Measurements from ENCODE around the gene ANKRD55. TPM values are rescaled to one million over a fixed set of nuclear protein-coding genes. Genes with fewer than 3 reads are reported as not detected.
A peak's percentile ranks its signal among the peaks of the same experiment; 100 is the strongest.

Gene ANKRD55
- total and polyA plus RNA-seq, 9 of the 15 experiments (the other 6 are each of a cell fraction or from before 2014, with no cell fraction given) = 3.4 to 10.6 (median 6.5) TPM

DNA sequence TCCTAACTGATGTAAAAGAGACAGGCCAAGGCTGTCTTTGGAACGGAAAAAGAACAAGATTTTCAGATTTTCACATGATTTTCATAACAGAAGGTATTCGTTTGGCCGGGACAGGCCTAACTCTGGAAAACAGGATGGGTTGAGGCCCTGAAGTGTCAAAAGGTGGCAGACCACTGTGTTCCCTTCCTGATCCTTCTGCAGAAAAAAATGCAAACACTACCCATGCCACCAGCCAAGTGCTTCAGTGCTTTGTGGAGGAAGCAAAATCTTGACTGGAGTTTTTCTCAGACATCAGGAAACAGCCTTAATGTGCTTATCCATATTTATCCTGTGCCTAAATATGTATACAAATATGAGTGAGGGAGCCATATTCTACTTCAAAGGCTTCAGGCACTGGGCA, 124.9 kb downstream of the ANKRD55 start:
- H4K20me1 ChIP-seq (replicated peaks; ENCODE audit: control insufficient read depth, insufficient read depth, low read length) = no peaks in the 10 kb centered on the region
- FAIRE-seq = no peak
- CTCF ChIA-PET (ENCODE audit: low intra/inter-chr PET ratio) = no interaction called here
- TF ChIP-seq ZNF644 (tag; IDR thresholded peaks at IDR 0.05; ENCODE audit: low read depth) = no peak
- TF ChIP-seq ZSCAN29 (IDR thresholded peaks at IDR 0.05) = no peak
- TF ChIP-seq MIER1 (IDR thresholded peaks at IDR 0.05; ENCODE audit: low read depth) = no peak
- TF ChIP-seq BRD4 (IDR thresholded peaks at IDR 0.05) = no peak
- intact Hi-C loops (cut with micrococcal nuclease) = no loop called here
- no peaks in the 10 kb centered on the region for H3K9me1 ChIP-seq (ENCODE audit: control insufficient read depth, insufficient read depth, low read length)
- no peak overlapping the region for H3K4me2 ChIP-seq (ENCODE audit: insufficient read depth, low read length)
- no peak for ATAC-seq
- H3K27me3 ChIP-seq (ENCODE audit: control insufficient read depth in 2 of 2, insufficient read depth in 2 of 2, low read length in 2 of 2) = no peaks in the 10 kb centered on the region
- no peak overlapping the region for H3K4me3 ChIP-seq
- no peaks in the 10 kb centered on the region for H3K9me3 ChIP-seq (replicated peaks; ENCODE audit: control insufficient read depth, insufficient read depth, low read depth, low read length)
- in situ Hi-C loops (cut with MboI) = no loop called here
- BruUV-seq (replicated peaks) = no TSS peak
- no peaks in the 10 kb centered on the region for H3K36me3 ChIP-seq (ENCODE audit: control insufficient read depth, insufficient read depth, low read length)
- H2AFZ ChIP-seq (ENCODE audit: low read depth, low read length) = peak overlapping the region; percentile 23
- H3K9ac ChIP-seq (ENCODE audit: insufficient read depth in 1 of 2, low read depth in 2 of 2, low read length in 2 of 2) = no peak overlapping the region
- no peaks in the 10 kb centered on the region for H3K79me2 ChIP-seq (ENCODE audit: control insufficient read depth, insufficient read depth, low read length)
- WGBS (ENCODE audit: insufficient coverage, low coverage, missing lambda C conversion rate) = 70% methylated on average over 3 of the region's 3 CpGs
- H3K4me1 ChIP-seq (replicated peaks in 1 of 2; ENCODE audit: control insufficient read depth in 2 of 2, insufficient read depth in 2 of 2, low read length in 2 of 2) = no peaks in the 10 kb centered on the region; a peak in 2 of 5 replicates
- H3K27ac ChIP-seq (ENCODE audit: extremely low read depth, low read depth, low read length) = no peak overlapping the region
- DNase-seq (ENCODE audit: extremely low read depth in 1 of 4, low spot score in 3 of 4) = no peak
- POLR2A ChIA-PET = interaction anchor here (0.6 to 1.1 kb wide), 2 partner anchors 28 to 67 kb away, joined by 3 read pairs; no protein-coding TSS in a partner anchor

DNA sequence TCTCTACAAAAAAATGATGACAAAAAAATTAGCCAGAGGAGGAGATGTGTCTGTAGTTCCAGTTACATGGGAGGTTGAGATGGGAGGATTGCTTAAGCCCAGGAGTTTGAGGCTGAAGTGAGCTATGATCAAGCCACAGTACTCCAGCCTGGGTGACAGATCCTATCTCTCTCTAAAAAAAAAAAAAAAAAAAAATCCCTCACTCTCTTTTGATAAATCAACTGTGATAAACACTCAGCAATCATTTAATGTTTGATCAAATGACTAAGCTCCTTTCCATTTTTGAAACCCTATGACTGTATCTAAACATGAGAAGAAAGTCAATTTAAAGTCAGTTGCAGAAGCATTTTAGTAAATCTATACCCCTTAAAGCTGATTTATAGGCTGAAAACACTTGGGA, 126.3 kb downstream of the ANKRD55 start:
- ChIA-PET POLR2A (interaction anchor here (0.6 kb wide), 1 partner anchor 242 kb away, joined by 3 read pairs; no protein-coding TSS in a partner anchor), CTCF (ENCODE audit: low intra/inter-chr PET ratio) (no interaction called here)
- BruUV-seq (replicated peaks) = no TSS peak
- intact Hi-C loops (cut with micrococcal nuclease) (no loop called here), in situ Hi-C loops (cut with MboI) (no loop called here)
- Histone ChIP-seq H3K9me3 (replicated peaks; ENCODE audit: control insufficient read depth, insufficient read depth, low read depth, low read length) (no peaks in the 10 kb centered on the region), H4K20me1 (replicated peaks; ENCODE audit: control insufficient read depth, insufficient read depth, low read length) (no peaks in the 10 kb centered on the region), H3K27me3 (ENCODE audit: control insufficient read depth in 2 of 2, insufficient read depth in 2 of 2, low read length in 2 of 2) (no peaks in the 10 kb centered on the region), H3K4me2 (ENCODE audit: insufficient read depth, low read length) (no peak overlapping the region), H3K4me1 (replicated peaks in 1 of 2; ENCODE audit: control insufficient read depth in 2 of 2, insufficient read depth in 2 of 2, low read length in 2 of 2) (no peaks in the 10 kb centered on the region; a peak in 2 of 5 replicates), H3K27ac (ENCODE audit: extremely low read depth, low read depth, low read length) (no peak overlapping the region), H3K79me2 (ENCODE audit: control insufficient read depth, insufficient read depth, low read length) (no peaks in the 10 kb centered on the region), H3K9me1 (ENCODE audit: control insufficient read depth, insufficient read depth, low read length) (no peaks in the 10 kb centered on the region), H3K4me3 (no peak overlapping the region), H2AFZ (ENCODE audit: low read depth, low read length) (no peak overlapping the region), H3K36me3 (ENCODE audit: control insufficient read depth, insufficient read depth, low read length) (no peaks in the 10 kb centered on the region), H3K9ac (ENCODE audit: insufficient read depth in 1 of 2, low read depth in 2 of 2, low read length in 2 of 2) (no peak overlapping the region)
- ATAC-seq = no peak
- FAIRE-seq = no peak
- DNase-seq (ENCODE audit: extremely low read depth in 1 of 4, low spot score in 3 of 4) = no peak
- TF ChIP-seq SMARCC2 (IDR thresholded peaks at IDR 0.05; ENCODE audit: low read depth) (no peak), NUFIP1 (IDR thresholded peaks at IDR 0.05; ENCODE audit: partially characterized antibody) (no peak), SIN3B (IDR thresholded peaks at IDR 0.05; ENCODE audit: low read depth) (no peak), ZC3H4 (CRISPR knock-in tag; IDR thresholded peaks at IDR 0.05; ENCODE audit: borderline replicate concordance) (no peak), CBFA2T2 (conservative IDR thresholded peaks at IDR 0.05) (no peak), ZNF551 (CRISPR knock-in tag; IDR thresholded peaks at IDR 0.05) (no peak), XRCC4 (IDR thresholded peaks at IDR 0.05; ENCODE audit: extremely low read depth, insufficient read depth, insufficient read length) (no peak)
- TF ChIP-seq, protein P1, sequence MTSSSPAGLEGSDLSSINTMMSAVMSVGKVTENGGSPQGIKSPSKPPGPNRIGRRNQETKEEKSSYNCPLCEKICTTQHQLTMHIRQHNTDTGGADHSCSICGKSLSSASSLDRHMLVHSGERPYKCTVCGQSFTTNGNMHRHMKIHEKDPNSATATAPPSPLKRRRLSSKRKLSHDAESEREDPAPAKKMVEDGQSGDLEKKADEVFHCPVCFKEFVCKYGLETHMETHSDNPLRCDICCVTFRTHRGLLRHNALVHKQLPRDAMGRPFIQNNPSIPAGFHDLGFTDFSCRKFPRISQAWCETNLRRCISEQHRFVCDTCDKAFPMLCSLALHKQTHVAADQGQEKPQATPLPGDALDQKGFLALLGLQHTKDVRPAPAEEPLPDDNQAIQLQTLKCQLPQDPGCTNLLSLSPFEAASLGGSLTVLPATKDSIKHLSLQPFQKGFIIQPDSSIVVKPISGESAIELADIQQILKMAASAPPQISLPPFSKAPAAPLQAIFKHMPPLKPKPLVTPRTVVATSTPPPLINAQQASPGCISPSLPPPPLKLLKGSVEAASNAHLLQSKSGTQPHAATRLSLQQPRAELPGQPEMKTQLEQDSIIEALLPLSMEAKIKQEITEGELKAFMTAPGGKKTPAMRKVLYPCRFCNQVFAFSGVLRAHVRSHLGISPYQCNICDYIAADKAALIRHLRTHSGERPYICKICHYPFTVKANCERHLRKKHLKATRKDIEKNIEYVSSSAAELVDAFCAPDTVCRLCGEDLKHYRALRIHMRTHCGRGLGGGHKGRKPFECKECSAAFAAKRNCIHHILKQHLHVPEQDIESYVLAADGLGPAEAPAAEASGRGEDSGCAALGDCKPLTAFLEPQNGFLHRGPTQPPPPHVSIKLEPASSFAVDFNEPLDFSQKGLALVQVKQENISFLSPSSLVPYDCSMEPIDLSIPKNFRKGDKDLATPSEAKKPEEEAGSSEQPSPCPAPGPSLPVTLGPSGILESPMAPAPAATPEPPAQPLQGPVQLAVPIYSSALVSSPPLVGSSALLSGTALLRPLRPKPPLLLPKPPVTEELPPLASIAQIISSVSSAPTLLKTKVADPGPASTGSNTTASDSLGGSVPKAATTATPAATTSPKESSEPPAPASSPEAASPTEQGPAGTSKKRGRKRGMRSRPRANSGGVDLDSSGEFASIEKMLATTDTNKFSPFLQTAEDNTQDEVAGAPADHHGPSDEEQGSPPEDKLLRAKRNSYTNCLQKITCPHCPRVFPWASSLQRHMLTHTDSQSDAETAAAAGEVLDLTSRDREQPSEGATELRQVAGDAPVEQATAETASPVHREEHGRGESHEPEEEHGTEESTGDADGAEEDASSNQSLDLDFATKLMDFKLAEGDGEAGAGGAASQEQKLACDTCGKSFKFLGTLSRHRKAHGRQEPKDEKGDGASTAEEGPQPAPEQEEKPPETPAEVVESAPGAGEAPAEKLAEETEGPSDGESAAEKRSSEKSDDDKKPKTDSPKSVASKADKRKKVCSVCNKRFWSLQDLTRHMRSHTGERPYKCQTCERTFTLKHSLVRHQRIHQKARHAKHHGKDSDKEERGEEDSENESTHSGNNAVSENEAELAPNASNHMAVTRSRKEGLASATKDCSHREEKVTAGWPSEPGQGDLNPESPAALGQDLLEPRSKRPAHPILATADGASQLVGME (CRISPR knock-in tag; IDR thresholded peaks at IDR 0.05) = no peak
- TF ChIP-seq, protein P2, sequence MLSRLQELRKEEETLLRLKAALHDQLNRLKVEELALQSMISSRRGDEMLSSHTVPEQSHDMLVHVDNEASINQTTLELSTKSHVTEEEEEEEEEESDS (CRISPR knock-in tag; IDR thresholded peaks at IDR 0.05) = no peak

All from K562 (cell line).